GM12892 (cell line): ENCODE results near the gene PTPN4.

ENCODE experiments used
- POLR2A ChIP-seq: IDR thresholded peaks from 2 replicates; pipeline ENCODE4 v1.6.1; 2011; ENCODE audit warnings: low read depth, low read length, control low read depth
- POLR2AphosphoS5 ChIP-seq: IDR thresholded peaks from 2 replicates; pipeline ENCODE4 v1.6.1; 2011; ENCODE audit warnings: low read depth, low read length, control low read depth
- TAF1 ChIP-seq: IDR thresholded peaks from 2 replicates; pipeline ENCODE4 v1.6.1; 2011; ENCODE audit warnings: low read depth, mild to moderate bottlenecking, control low read depth, low read length, borderline replicate concordance

DNA sequence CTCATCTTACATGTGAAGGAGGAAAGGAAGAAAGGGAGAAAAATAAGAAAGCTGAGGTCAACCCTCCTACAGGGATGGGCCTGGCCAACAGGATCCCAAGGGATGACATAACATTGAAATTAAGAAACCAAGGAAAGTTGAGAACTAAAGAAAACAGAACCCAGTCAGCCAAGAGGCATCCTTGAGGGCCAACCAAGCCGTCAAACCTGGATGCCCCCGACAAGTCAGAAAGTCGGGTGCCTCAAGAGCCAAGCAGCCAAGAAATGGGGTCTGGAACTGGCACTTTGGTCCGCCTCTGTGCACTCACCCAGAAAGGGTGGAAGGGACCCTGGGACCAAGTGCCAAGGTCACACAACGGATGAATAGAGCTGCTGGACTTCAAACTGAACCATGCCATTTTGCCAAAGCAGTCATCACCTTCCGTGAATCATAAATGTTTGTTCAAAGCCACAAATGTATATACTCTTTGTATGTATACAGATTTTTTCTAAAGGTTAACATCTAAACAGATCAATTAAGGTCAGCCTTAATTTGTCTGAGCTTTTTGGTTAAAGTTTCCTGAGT, 27.0 kb upstream of the PTPN4 start:
- TF ChIP-seq POLR2A: no peak
- no peak for TF ChIP-seq POLR2AphosphoS5
- no peak for TF ChIP-seq TAF1
